ENCODE measurements around the gene MRTFB. TPM values are rescaled to one million over a fixed set of nuclear protein-coding genes. Genes with fewer than 3 reads are reported as not detected.

The MRTFB gene
- total RNA-seq, 1 experiment from 2014 or later: 29.8 TPM

DNA sequence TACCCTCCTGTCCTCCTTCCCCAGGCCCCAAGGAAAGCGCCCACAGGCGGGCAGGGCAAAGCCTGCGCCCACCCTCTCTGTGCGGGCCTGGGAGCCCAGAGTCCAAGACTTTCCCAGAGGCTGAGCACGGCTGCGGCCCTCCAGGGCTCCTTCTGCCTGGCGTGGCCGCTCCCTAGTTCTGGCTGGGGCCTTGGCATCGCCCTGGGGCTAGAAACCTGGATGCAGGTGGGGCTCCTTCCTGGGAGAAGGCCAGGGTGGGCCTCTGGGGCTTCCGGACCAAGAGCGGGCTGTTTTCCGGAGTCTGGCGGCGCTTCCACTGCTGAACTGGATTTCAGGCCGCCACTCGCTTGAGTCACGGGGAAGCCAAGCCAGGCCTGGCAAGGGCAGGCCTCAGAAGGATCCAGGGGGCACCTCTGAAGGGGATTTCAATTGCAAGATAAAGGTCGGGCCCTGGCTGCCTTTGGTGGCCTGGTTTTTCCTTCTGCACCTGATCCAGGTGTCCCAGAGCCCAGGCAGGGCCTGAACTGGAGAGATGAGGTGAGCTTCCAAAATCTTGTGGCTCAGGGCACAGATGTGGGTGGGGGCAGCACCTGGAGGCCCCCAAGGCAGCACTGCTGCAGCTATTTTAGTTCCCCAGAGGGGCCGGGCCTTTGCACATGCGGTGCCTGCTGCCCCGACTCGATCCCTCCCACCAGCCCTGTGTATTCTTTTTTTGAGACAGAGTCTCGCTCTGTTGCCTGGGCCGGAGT lies 227.4 kb downstream of the MRTFB start:
- DNase-seq (ENCODE audit: low spot score): no peak
- Histone ChIP-seq H3K9me3 (ENCODE audit: low read depth, low read length, poor library complexity, severe bottlenecking) (no peaks in the 10 kb centered on the region), H3K4me1 (ENCODE audit: insufficient read depth, low read length, poor library complexity, severe bottlenecking) (no peaks in the 10 kb centered on the region), H3K4me3 (ENCODE audit: low read depth, low read length, poor library complexity, severe bottlenecking) (no peak overlapping the region), H3K27ac (ENCODE audit: low read depth, low read length, poor library complexity, severe bottlenecking) (no peak overlapping the region), H3K27me3 (replicated peaks; ENCODE audit: insufficient read depth, low read depth, low read length, poor library complexity) (no peaks in the 10 kb centered on the region), H3K36me3 (ENCODE audit: insufficient read depth, low read length, poor library complexity, severe bottlenecking) (no peaks in the 10 kb centered on the region)
- intact Hi-C loops (cut with micrococcal nuclease; ENCODE audit: unreplicated experiment): no loop called here
- no peak for TF ChIP-seq EZH2 (IDR thresholded peaks at IDR 0.05; ENCODE audit: borderline replicate concordance, low read depth, low read length, poor library complexity, severe bottlenecking)
- TF ChIP-seq, protein P1, sequence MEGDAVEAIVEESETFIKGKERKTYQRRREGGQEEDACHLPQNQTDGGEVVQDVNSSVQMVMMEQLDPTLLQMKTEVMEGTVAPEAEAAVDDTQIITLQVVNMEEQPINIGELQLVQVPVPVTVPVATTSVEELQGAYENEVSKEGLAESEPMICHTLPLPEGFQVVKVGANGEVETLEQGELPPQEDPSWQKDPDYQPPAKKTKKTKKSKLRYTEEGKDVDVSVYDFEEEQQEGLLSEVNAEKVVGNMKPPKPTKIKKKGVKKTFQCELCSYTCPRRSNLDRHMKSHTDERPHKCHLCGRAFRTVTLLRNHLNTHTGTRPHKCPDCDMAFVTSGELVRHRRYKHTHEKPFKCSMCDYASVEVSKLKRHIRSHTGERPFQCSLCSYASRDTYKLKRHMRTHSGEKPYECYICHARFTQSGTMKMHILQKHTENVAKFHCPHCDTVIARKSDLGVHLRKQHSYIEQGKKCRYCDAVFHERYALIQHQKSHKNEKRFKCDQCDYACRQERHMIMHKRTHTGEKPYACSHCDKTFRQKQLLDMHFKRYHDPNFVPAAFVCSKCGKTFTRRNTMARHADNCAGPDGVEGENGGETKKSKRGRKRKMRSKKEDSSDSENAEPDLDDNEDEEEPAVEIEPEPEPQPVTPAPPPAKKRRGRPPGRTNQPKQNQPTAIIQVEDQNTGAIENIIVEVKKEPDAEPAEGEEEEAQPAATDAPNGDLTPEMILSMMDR (conservative IDR thresholded peaks at IDR 0.05; ENCODE audit: low read depth, low read length): no peak
- no TSS peak for BruUV-seq (replicated peaks)
- CTCF ChIA-PET: no interaction called here
- POLR2A ChIA-PET (ENCODE audit: low non-redundant PET): no interaction called here

DNA sequence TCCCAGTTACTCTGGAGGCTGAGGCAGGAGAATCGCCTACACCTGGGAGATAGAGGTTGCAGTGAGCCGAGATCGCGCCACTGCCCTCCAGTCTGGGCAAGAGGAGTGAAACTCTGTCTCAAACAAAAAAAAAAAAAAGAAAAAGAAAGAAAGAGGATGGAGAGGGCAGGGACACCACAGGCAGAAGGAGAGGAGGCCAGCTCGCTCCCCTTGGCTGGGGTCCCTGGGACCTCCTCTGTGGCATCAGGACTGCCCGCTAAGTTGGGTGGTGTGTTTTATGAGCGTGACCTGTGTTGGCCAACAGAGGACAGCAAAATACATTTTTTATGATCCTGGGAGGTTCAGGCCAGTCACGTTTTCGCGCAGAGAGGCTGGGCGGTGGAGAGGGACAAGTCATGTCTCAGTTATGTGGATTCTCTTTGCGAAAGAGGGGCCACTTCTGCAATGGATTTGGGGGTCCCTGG lies 229.6 kb downstream of the MRTFB start:
- TF ChIP-seq EZH2 (IDR thresholded peaks at IDR 0.05; ENCODE audit: borderline replicate concordance, low read depth, low read length, poor library complexity, severe bottlenecking): no peak
- TF ChIP-seq, protein P1 (conservative IDR thresholded peaks at IDR 0.05; ENCODE audit: low read depth, low read length): peak; percentile 55
- no peaks in the 10 kb centered on the region for H3K9me3 ChIP-seq (ENCODE audit: low read depth, low read length, poor library complexity, severe bottlenecking)
- H3K4me1 ChIP-seq (ENCODE audit: insufficient read depth, low read length, poor library complexity, severe bottlenecking): peaks cover 9% of the 10 kb centered on the region
- no peaks in the 10 kb centered on the region for H3K36me3 ChIP-seq (ENCODE audit: insufficient read depth, low read length, poor library complexity, severe bottlenecking)
- CTCF ChIA-PET: no interaction called here
- no peak overlapping the region for H3K27ac ChIP-seq (ENCODE audit: low read depth, low read length, poor library complexity, severe bottlenecking)
- intact Hi-C loops (cut with micrococcal nuclease; ENCODE audit: unreplicated experiment): loop anchor here (2.0 kb wide), 1 partner anchor 228 kb away; no protein-coding TSS in a partner anchor
- peak; percentile 67 for DNase-seq (ENCODE audit: low spot score)
- POLR2A ChIA-PET (ENCODE audit: low non-redundant PET): no interaction called here
- H3K27me3 ChIP-seq (replicated peaks; ENCODE audit: insufficient read depth, low read depth, low read length, poor library complexity): no peaks in the 10 kb centered on the region
- peak overlapping the region; percentile 49 for H3K4me3 ChIP-seq (ENCODE audit: low read depth, low read length, poor library complexity, severe bottlenecking)
- no TSS peak for BruUV-seq (replicated peaks)

DNA sequence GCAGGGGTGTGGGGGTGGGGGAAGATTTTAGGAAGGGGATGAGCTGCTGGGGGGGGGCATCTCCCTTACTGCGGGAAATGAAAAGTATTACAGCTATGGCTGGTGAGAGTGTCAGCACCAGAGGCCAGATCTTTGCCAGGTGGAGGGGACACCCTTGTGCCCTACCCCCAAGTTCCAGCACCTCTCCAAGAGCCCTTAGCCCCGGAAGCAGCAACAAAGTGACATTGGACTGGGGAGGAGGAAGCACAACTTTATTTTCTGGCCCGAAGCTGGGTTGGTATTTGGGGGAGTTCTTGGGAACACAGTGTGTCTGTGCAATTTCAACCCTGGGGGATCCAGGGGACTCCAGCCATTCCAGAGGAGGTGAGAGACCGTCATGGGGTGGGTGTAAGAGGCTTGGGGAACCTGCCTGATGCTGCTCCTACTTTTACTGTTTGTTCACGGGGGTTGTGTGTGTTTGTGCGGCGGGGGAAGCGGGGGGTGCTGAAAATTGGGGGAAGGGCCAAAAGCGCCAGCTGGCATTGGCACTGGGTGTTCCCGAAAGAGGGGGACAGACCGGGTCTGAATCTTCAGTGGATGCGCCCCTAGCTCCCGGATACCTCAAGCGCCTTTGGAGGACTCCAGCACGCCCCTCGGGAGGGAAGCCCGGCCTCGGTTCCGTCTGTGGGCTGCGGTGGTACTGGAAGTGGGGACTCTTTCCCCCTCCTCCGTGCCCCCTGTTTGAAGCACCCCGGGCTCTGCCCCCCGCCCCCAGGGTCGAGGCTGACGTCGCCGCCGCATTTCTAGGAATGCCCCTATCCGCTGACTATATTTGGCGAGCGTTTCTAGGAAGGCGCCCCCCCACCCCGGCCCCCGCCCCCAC lies 230.3 kb downstream of the MRTFB start:
- Histone ChIP-seq H3K27ac (ENCODE audit: low read depth, low read length, poor library complexity, severe bottlenecking) (no peak overlapping the region), H3K9me3 (ENCODE audit: low read depth, low read length, poor library complexity, severe bottlenecking) (no peaks in the 10 kb centered on the region), H3K4me1 (ENCODE audit: insufficient read depth, low read length, poor library complexity, severe bottlenecking) (peaks cover 16% of the 10 kb centered on the region), H3K36me3 (ENCODE audit: insufficient read depth, low read length, poor library complexity, severe bottlenecking) (no peaks in the 10 kb centered on the region), H3K4me3 (ENCODE audit: low read depth, low read length, poor library complexity, severe bottlenecking) (peak overlapping the region; percentile 49), H3K27me3 (replicated peaks; ENCODE audit: insufficient read depth, low read depth, low read length, poor library complexity) (no peaks in the 10 kb centered on the region)
- no peak for TF ChIP-seq EZH2 (IDR thresholded peaks at IDR 0.05; ENCODE audit: borderline replicate concordance, low read depth, low read length, poor library complexity, severe bottlenecking)
- TF ChIP-seq, protein P1 (conservative IDR thresholded peaks at IDR 0.05; ENCODE audit: low read depth, low read length): no peak
- ChIA-PET CTCF (no interaction called here), POLR2A (ENCODE audit: low non-redundant PET) (no interaction called here)
- DNase-seq (ENCODE audit: low spot score): no peak
- no TSS peak for BruUV-seq (replicated peaks)
- intact Hi-C loops (cut with micrococcal nuclease; ENCODE audit: unreplicated experiment): loop anchor here (2.0 kb wide), 1 partner anchor 227 kb away; no protein-coding TSS in a partner anchor
